NCI-H446 treated with DMSO at 0.1 percent for 48 hours (cell line): ENCODE data around the gene PTGS1.
"Not testable (repeated sequence)": the region's sequence is repeated elsewhere in the genome, so short reads cannot be mapped to it uniquely, and the experiment has no call there.

ENCODE experiments used
- DNase-seq: peaks from one replicate; lab custom pipeline; 2025; lab: John Stamatoyannopoulos, UW

PTGS1 gene

DNA sequence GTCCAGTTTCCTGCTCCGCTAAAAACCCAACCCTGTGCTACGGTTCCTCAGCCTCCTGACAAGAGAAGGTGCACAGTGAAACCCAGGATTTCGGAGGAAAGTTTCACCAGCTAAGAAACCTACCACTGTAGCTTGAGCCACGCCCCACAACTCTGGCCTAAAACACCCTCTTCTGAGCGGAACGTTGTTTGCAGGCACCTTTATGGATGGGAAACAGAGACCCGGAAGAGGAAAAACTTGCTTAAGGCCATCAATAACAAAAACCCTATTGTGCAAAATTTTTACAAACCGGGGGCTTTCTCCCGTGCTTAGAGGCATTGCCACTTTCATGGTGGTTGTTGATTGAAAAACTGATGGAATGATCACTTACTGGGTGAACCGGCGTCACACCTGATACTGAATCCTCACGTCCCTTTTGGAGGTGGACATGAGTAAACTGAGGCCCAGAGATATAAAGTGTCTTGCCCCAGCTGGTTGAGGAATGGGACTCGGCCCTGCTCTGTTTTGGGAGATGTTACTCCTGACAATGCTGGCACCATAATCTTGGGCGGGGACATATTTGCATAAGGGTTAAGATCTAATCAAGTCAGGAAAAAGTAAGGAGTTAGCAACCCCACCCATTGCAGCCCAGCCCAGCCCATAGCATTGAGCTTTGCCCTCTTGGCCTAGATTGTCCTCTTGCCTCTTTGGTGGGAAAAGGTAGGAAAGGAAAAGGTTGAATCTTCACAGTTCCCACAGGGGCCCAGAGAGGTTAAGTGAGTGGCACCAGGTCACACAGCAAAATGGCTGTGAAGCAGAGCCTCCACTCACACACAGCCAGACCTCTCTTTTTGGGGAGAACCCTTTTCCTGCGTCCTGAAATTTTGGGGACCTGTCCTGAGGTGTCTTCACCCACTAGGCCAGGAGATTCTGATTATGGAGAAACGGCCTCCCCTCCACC lies 23.2 kb upstream of the PTGS1 start:
- no peak for DNase-seq

DNA sequence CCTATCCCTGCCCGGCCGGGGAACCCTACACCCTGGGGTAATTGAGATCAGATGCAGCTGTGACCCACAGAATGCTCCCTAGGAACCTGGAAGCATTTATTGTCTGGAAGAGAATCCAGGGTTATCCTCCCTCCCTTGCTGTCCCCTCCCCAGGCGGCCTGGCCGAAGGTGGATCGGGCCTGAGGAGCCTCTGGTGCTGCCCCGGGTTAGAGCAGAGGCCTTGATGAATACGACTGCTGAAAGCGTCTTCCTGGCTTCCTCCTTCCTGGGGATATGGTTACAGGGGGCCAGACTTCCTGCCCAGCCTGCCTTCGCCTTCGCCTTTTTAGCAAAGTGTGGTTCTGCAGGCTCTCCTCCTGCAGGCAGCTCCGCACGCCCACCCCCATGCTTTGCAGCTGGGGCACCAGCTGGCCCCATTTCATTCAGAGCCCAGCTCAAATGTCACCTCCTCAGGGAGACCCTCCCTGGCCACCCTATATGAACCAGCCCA lies 22.5 kb upstream of the PTGS1 start:
- DNase-seq: no peak

DNA sequence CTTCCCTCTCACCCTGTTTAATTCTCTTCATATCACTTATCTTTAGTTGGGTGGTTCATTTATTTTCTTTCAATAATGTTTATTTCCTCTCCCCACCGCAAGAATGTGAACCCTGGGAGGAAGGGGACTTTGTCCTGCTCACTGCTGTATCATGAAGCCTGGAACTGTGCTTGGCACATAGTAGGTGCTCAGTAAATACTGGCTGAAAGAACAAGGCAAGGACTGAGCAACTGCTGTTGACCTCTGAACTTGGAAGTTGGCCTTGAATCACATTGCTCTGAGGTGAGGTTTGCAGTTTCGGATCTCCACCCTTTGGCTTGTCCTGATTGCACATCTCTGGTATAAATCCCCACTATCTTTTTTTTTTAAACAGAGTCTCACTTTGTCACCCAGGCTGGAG lies 22.0 kb upstream of the PTGS1 start:
- no peak for DNase-seq

DNA sequence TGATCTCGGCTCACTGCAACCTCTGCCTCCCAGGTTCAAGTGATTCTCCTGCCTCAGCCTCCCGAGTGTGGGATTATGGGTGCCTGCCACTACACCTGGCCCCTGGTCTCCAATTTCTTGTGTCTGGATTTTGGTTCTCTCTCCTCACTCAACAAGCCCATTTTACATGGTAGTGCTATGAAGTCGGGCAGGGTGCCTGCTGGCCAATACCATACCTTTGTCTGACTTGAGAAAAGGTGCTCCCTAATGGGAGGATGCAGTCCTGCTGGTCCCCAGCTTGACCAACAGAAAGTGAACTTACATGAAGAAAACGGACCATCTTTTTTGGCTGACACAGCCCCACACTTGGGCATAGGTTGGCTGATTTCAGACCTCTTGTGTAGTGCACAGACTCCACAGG lies 21.6 kb upstream of the PTGS1 start:
- DNase-seq: no peak

DNA sequence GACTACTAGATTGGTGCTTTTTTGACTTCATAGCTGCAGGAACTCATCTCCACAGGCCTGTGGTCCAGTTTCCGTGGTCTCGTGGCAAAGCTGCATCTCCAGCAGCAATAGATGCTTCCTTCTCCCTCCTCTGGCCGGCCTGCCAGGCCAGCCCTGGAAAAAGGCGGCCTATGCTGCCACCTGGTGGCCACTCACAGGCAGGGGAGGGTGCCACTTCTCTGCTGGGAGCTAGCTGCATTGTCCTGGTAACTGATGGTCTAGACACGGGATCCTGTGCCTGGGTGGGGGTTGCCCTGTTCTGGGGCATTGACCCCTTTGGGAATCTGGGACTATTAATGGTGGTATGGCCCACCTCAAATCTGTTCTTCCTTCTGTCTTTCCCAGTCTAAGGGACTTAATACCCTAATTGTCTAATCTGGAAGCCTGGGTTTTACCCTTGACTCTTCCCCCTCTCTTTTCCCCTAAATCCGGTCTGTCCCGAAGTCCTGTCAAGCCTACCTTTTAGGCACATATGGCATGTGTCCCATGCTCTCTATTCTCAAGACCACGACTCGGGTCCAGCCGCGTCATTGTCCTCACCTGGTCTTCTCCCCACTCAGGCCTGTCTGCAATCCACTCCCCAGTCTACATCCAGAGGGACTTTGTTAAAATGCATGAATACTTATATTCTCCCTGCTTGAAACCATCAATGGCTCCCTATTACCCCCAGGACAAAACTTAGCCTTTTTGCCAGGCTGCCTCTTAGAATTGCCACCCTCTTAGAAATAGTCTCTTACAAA lies 20.1 kb upstream of the PTGS1 start:
- no peak for DNase-seq

DNA sequence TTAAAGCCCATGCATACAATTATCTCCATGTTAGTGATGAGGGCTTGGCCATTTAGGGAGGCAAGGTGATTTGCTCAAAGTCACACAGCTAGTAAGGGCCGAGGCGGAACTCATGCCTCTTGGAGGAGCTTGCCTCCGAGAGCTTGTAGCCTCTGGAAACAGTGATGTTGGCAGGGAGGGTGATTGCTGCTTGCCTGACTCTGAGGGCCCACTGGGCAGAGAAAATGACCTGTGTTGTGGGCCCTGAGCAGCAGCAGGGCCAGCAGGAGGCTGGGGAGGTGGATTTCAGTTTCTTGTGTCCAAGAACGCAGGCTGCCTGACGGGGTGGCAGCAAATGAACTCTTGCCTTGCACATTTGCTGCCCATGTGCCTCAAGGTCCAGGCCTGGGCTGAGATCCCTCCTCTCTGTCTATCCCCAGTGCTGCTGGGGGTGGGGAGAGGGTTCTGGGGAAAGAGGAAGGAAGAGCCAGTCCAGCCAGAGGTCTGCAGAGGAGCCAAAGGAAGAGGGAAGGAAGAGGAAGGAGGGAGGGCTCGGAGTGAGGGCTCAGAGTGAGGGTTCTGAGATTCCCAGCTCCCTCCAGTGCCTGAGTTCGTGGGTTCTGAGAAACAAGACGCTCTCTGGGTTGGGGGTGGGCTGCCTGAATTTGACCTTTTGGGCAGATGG lies 16.2 kb upstream of the PTGS1 start:
- DNase-seq: no peak

DNA sequence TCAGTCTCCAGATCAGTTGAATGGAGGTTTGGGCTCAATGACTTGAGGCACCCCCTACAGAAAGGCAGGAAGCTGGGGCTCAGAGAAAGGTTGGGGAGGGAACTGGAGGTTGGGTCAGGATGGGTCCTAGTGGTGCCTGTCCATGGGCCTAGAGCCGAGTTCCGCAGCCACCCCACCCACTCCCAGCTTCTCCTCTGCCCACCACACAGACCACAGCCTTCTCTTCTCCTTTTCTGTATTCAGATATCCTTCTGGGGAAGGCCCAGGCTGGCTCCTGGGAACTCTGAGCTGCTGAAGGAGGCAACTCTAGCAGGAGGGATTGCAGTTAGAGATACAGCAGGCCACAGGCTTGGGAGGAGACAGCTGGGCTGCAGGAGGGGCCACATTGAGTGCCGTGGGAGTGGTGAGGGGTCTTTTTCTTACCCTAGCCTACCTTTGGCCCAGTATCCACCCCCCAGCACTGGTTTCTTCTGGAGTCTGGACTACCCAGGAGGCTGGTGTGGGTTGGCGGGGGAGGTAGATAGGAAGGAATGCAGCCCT lies 15.4 kb upstream of the PTGS1 start:
- DNase-seq: no peak

DNA sequence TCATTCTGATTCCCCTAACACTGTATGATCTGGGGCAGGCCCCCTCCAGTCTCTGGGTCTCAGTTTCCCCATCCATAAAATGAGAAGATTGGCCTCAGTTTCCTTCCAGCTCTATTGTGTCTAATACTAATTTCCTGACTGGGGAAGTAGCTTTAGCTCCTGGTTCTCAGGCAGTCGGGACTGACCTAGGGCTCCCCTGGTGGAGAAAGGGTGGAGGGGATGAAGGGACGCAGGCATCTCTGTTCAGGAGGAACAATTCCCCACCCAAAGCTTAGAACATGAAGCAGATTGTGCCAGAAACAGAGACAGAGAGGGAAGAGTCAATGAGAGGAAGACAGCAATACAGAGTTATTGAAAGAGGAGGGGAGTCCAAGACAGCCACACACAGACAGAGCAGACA lies 14.2 kb upstream of the PTGS1 start:
- DNase-seq: no peak

DNA sequence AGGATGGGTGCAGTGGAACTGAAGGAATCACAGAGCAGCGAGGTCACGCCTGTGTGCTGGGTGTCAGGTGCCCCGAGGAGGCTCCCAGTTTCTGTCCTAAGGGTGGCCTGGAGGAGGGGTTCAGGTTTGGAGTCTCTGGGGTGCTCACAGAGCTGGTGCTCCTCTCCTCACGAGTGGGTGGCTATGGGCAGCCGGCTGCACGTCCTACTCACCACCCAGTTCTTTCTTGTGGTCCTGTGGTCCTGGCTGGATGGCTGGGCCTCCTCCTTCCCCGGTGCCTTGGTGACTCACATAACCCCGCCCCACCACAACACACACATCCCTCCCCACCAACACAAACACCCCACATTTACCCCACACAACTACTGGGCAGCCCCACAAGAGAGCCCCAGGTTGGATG lies 9.9 kb upstream of the PTGS1 start:
- no peak for DNase-seq

DNA sequence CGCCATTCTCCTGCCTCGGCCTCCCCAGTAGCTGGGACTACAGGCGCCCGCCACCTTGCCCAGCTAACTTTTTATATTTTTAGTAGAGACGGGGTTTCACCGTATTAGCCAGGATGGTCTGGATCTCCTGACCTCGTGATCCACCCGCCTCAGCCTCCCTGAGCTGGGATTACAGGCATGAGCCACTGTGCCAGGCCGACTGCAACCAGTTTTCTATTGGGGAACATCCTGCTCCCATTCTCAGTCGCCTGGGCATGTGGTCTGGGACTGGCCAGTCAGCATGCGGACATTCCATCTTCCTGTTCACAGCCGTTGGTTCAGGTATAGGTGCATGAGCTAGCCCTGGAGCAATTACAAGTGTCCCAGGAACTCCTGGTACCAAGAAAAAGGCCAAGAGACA lies 7.7 kb upstream of the PTGS1 start:
- DNase-seq: not testable (repeated sequence)

DNA sequence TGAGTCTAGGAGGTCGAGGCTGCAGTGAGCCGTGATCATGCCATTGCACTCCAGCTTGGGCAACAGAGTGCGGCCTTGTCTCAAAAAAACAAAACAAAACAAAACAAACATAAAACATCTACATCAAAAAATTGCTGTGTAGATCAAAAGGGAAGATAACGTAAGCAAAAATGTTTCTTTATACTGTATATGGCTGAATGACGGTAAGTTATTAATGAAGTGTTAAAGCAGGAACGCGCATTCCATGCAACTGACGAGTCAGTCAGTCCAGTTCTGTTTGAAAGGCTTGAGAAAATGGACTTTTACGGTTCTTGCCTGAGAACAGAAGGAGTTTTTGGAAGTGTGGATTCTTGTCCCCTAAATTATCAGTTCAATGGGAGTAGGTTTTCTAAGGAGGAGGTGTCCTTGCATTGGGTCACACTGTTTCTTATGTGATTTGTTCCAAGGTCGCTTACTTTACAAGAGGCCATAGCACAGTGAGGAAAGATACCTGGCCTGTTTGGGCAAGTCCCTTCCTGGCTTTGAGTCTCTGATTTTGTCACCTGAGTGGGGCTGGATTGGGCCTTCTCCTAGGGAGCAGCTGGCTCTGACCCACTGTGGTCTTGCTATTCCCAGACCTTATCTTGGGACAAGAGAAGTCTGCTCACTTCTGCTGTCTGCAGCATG lies 6.6 kb upstream of the PTGS1 start:
- no peak for DNase-seq

DNA sequence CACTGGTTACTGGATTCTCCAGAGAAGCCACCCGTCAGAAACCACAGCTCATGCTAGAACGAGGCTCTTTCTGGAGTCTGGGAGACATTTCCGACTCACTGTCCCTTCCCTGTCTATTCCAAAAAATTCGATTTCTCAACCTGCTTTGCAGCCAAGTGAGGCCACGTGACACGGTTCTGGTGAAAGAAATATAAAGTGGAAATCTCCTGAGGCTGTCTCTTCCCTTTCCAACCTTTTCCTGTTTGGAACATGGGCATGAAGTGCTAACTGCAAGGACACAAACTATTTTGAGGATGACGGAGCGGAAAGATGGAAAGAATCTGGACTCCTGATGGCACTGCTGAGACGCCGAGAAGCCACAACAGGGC lies 6.1 kb upstream of the PTGS1 start:
- no peak for DNase-seq

DNA sequence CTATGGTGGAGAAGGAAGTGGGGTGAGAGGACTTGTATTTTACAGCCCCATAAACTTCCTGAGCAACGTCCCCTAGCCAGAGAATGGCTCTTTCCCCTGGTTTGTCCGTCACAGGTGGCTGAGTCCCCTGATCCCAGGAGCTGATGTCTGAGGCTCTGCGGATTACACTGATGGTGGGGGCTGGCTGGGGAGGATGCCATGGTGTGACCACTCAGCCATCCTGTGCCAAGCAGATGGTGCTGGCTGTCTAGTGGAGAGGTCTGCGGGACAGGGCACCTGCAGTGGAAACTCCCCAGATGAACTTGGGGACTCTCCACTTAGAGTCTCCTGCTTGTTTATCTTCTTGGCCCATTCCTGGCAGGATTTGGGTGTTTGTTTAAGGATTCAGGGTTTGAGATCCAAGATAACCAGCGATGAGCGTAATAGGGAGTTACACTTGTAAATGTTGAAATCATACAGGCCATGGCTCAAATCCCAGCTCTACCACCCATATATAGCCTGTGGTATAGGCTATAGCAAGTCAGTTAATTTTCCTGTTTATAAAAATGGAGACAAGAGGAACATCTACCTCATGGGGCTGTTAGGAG lies 4.7 kb upstream of the PTGS1 start:
- no peak for DNase-seq

DNA sequence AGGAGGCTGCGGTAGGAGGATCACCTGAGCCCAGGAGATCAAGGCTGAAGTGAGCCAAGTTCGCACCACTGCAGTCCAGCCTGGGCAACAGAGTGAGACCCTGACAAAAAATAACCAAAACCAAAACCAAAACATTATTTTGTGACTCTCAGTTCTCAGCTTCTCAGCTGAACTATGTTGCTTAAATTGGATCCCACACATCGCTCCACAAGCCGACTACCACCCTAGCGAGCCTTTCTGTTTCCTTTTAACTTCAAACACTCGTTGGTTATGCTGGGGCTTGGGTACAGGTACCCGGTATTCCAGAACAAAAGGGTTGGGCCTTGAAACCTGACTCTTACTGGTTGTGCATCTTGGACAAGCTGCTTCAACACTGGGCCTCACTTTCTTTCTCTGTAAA lies 3.8 kb upstream of the PTGS1 start:
- no peak for DNase-seq

DNA sequence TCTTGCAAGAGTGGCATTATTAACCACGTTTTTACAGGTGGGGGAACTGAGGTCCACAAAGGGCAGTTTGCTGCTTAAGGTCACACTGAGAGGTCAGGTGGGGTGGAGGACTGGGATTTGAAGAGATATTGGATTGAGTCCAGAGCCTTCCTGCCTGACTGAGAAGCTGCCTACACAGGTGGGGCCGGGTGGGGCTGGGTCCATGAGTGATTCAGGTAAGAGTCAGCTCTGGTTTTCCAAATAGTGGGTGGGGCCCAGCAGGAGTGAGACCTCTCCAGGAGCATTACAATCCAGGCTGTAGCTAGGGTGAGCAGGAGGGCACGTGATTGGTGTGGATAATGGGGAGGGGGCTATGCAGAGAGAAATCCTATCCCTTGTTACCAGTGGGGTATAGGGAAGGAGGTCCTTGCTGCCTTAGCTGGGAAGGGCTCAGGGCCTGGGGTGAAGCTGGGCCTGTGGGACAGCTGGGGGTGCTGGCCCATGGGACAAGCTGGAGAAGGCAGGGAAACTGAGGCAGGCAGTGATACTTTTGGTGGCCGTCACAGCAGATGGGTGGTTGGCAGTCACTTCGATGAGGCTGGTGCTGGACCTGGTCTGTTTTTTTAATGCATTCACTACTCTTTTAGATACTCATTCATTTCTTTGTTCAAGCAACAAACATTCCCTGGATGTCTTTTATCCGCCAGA lies 2.9 kb upstream of the PTGS1 start:
- no peak for DNase-seq

DNA sequence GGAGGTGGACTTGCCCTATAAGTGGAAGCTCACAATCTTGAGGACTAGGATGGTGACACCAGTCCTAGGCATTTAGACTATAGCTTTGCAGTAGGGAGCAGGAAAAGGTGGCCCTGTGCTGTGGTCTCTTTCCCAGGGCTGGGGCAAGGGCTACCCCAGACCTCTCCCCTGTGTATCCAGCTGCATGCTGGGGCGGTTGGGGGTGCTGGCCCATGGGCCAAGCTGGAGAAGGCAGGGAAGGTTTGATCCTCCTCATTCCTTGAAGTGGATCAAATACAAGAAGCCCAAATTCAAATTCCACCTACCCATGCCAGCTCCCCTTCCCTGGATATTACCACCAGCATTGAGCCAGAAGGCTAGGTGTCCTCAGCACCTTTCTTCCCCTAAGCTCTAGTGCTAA lies 2.2 kb upstream of the PTGS1 start:
- no peak for DNase-seq

DNA sequence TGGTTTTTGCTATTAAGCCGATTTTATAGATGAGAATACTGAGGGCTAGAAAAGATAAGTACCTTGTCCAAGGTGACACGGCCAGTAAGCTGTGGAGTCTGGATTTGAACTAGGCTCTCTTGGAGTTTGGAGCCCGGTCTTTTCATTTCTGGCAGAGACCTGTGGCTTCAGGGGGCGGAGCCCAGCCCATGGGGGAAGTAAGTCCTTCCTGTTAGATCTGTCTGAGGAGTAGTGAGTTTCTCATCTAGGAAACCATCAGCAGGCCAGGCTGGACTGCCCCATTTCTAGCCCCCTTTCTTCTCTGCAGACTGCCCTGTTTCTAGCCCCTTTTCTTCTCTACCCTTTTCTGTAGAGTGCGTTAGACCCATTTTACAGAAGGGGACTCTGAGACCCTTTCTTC lies 521 bp upstream of the PTGS1 start:
- no peak for DNase-seq

DNA sequence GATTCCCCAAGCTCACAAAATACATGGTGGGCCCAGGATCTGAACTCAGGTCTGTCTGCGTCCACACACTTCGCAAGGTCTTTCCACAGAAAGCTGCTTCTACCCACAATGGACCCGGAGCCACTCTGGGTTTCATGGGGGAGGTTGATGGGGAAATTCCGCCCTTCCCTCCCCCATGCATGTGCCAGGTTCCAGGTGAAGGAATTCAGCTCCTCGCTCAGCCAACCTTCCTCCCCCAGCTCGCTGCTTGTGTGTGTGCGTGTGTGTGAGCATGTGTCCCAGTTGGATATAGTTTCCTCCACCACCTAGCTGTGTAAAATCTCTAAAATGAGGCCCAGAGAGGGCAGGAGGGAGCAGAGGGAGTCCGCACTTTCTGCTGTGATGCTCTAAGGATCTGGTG lies 1.0 kb downstream of the PTGS1 start:
- no peak for DNase-seq

DNA sequence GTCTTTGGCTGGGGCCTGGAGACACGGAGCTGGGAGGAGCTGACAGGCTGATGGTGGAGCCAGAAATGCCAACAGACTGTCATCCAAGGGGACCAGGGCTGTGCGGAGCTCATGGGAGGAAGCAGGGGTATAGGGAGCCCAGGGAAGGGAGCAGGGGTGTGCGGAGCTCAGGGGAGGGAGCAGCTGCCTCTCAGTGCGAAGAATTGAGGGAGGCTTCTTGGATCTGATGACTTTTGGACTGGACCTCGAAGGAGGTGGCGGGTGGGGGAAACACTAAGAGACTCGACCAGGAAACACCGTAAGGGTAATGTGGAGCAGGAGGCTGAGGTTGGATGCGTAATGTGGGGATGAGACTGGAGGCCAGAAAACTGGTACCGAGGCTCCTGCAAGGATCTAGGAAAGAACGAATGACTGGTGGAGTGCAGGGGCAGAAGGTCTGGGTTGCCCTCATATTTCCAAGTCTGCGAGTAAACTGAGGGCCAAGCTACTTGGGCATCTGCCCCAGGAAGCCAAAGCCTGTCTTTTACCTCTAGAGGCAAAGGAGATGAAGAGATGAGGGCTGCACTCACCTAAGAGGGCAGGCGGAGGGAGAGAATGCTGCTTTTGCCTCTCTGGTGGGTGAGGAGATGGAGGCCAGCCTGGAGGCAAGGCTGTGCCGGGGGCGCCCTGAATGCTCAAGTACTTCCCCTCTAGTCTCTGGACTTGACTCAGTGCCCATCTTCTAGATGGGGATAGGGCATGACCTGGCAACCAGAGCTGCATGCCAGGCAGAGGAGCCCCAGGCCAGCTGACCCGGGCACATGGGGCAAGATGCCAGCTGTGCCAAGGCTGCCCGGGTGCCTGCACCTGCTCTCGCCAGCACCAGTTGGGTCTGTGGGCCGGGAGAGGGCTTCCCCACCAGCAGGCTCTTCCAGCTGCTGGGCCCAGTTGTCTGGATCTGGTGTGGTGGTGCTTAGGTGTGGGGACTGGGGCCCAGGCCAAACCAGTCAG lies 2.3 kb downstream of the PTGS1 start:
- DNase-seq: no peak
